ENCODE results near the gene MGAT4A. TPM values are rescaled to one million over a fixed set of nuclear protein-coding genes. Genes with fewer than 3 reads are reported as not detected.

The MGAT4A gene
- total RNA-seq, 1 donor from 2014 or later, result 38.3 TPM

GRCh38 chr2:98704499-98705332 lies 26.2 kb downstream of the MGAT4A start:
- FAIRE-seq, result no peak

GRCh38 chr2:98703738-98704137 lies 27.2 kb downstream of the MGAT4A start:
- DNase-seq (ENCODE audit: low spot score in 2 of 2), result no peak
- no peak for FAIRE-seq

More at GRCh38 chr2:98704499-98705332, 26.2 kb downstream of the MGAT4A start:
- DNase-seq (ENCODE audit: low spot score in 2 of 2), result no peak

- DNase-seq (ENCODE audit: low spot score in 2 of 2) (no peak), FAIRE-seq (no peak)
These were observed 27.9 kb downstream of the MGAT4A start for GRCh38 chr2:98702858-98703620.

- no peak for FAIRE-seq
- no peak for DNase-seq (ENCODE audit: low spot score in 2 of 2)
These were observed 28.7 kb downstream of the MGAT4A start for GRCh38 chr2:98702127-98702802.

GRCh38 chr2:98701230-98701629 lies 29.7 kb downstream of the MGAT4A start:
- DNase-seq (ENCODE audit: low spot score in 2 of 2), result no peak
- FAIRE-seq, result no peak

GRCh38 chr2:98698896-98699295 lies 32.0 kb downstream of the MGAT4A start:
- FAIRE-seq, result no peak

GRCh38 chr2:98697651-98698337 lies 33.1 kb downstream of the MGAT4A start:
- no peak for DNase-seq (ENCODE audit: low spot score in 2 of 2)
- FAIRE-seq, result no peak

More at GRCh38 chr2:98698896-98699295, 32.0 kb downstream of the MGAT4A start:
- DNase-seq (ENCODE audit: low spot score in 2 of 2), result no peak

GRCh38 chr2:98696200-98696599 lies 34.7 kb downstream of the MGAT4A start:
- DNase-seq (ENCODE audit: low spot score in 2 of 2) (no peak), FAIRE-seq (no peak)

- FAIRE-seq (no peak), DNase-seq (ENCODE audit: low spot score in 2 of 2) (no peak)
These were observed 35.7 kb downstream of the MGAT4A start for GRCh38 chr2:98695255-98695654.

- DNase-seq (ENCODE audit: low spot score in 2 of 2), result no peak
- FAIRE-seq, result no peak
These were observed 37.5 kb downstream of the MGAT4A start for GRCh38 chr2:98693477-98693876.

GRCh38 chr2:98692090-98693054 lies 38.6 kb downstream of the MGAT4A start:
- no peak for DNase-seq (ENCODE audit: low spot score in 2 of 2)
- FAIRE-seq, result no peak

- FAIRE-seq (no peak), DNase-seq (ENCODE audit: low spot score in 2 of 2) (no peak)
These were observed 39.6 kb downstream of the MGAT4A start for GRCh38 chr2:98691303-98691702.

- DNase-seq (ENCODE audit: low spot score in 2 of 2), result no peak
- no peak for FAIRE-seq
These were observed 44.7 kb downstream of the MGAT4A start for GRCh38 chr2:98685930-98686887.

GRCh38 chr2:98683728-98684127 lies 47.2 kb downstream of the MGAT4A start:
- FAIRE-seq (no peak), DNase-seq (ENCODE audit: low spot score in 2 of 2) (no peak)

GRCh38 chr2:98676742-98677141 lies 54.2 kb downstream of the MGAT4A start:
- no peak for FAIRE-seq
- no peak for DNase-seq (ENCODE audit: low spot score in 2 of 2)

GRCh38 chr2:98674233-98674964 lies 56.5 kb downstream of the MGAT4A start:
- no peak for FAIRE-seq

GRCh38 chr2:98669675-98670074 lies 61.3 kb downstream of the MGAT4A start:
- DNase-seq (ENCODE audit: low spot score in 2 of 2) (no peak), FAIRE-seq (no peak)

More at GRCh38 chr2:98674233-98674964, 56.5 kb downstream of the MGAT4A start:
- DNase-seq (ENCODE audit: low spot score in 2 of 2), result no peak
